Activated naive CD4-positive, alpha-beta T cell (primary cell): ENCODE results near the gene FSTL4.
A peak's percentile ranks its signal among the peaks of the same experiment; 100 is the strongest.
"Not testable (repeated sequence)": the region's sequence is repeated elsewhere in the genome, so short reads cannot be mapped to it uniquely, and the experiment has no call there.

Source experiments
- DNase-seq, 4 experiments: peaks; one replicate each; lab custom pipeline; 2025; lab: John Stamatoyannopoulos, UW

FSTL4 gene

GRCh38 chr5:133552925-133553525 is 59.3 kb downstream of the FSTL4 start:
- peak in 3 of 4 experiments; percentile 3 to 29 (median 9) for DNase-seq

GRCh38 chr5:133546500-133546899 is 65.8 kb downstream of the FSTL4 start:
- no peak for DNase-seq

GRCh38 chr5:133544346-133544745 is 68.0 kb downstream of the FSTL4 start:
- DNase-seq, result no peak

- DNase-seq, result no peak
These were observed 72.5 kb downstream of the FSTL4 start for GRCh38 chr5:133539818-133540217.

GRCh38 chr5:133538718-133539117 is 73.6 kb downstream of the FSTL4 start:
- no peak for DNase-seq

GRCh38 chr5:133535241-133535929 is 77.0 kb downstream of the FSTL4 start:
- not testable (repeated sequence) for DNase-seq

- DNase-seq, result no peak
These were observed 77.8 kb downstream of the FSTL4 start for GRCh38 chr5:133534566-133534965.

- no peak for DNase-seq
These were observed 78.8 kb downstream of the FSTL4 start for GRCh38 chr5:133533541-133533940.

GRCh38 chr5:133531594-133531993 is 80.7 kb downstream of the FSTL4 start:
- no peak for DNase-seq

GRCh38 chr5:133531178-133531577 is 81.2 kb downstream of the FSTL4 start:
- no peak for DNase-seq

- DNase-seq, result no peak
These were observed 82.1 kb downstream of the FSTL4 start for GRCh38 chr5:133530270-133530669.

- DNase-seq, result no peak
These were observed 83.5 kb downstream of the FSTL4 start for GRCh38 chr5:133528841-133529240.

GRCh38 chr5:133527311-133527710 is 85.0 kb downstream of the FSTL4 start:
- no peak for DNase-seq

- no peak for DNase-seq
These were observed 86.0 kb downstream of the FSTL4 start for GRCh38 chr5:133526368-133526767.

- no peak for DNase-seq
These were observed 87.2 kb downstream of the FSTL4 start for GRCh38 chr5:133525126-133525525.

- DNase-seq, result no peak
These were observed 87.7 kb downstream of the FSTL4 start for GRCh38 chr5:133524666-133525065.

GRCh38 chr5:133523961-133524586 is 88.3 kb downstream of the FSTL4 start:
- no peak for DNase-seq

GRCh38 chr5:133523013-133523658 is 89.2 kb downstream of the FSTL4 start:
- DNase-seq, result no peak

GRCh38 chr5:133521801-133522200 is 90.5 kb downstream of the FSTL4 start:
- no peak for DNase-seq

- DNase-seq, result no peak
These were observed 91.2 kb downstream of the FSTL4 start for GRCh38 chr5:133520991-133521706.

GRCh38 chr5:133520062-133520461 is 92.3 kb downstream of the FSTL4 start:
- no peak for DNase-seq

GRCh38 chr5:133519191-133519590 is 93.2 kb downstream of the FSTL4 start:
- DNase-seq, result no peak
